ENCODE data around the gene HABP2.

The HABP2 gene

DNA sequence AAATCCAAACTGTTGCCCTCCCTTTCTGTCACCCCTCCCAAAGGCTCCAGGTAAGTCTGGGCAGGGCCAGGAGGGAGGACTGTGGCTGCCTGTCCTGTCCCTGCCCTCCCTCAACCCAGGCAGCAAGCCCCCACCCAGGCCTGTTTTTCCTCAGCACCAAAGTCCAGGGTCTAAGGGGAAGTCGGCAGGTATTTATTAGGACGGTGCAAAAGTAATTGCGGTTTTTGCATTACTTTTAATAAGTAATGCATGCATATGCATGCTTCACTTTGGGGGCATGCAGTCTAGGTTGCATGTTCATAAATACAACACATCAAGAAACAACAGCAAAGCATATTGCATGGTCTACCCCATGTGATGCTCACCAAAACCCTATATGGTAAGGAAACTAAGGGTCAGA, 15.2 kb upstream of the HABP2 start:
- no peak for TF ChIP-seq ZFX (IDR thresholded peaks at IDR 0.05)
- no peak for TF ChIP-seq CTCF (conservative IDR thresholded peaks at IDR 0.05)
- H3K27ac ChIP-seq: no peak overlapping the region

DNA sequence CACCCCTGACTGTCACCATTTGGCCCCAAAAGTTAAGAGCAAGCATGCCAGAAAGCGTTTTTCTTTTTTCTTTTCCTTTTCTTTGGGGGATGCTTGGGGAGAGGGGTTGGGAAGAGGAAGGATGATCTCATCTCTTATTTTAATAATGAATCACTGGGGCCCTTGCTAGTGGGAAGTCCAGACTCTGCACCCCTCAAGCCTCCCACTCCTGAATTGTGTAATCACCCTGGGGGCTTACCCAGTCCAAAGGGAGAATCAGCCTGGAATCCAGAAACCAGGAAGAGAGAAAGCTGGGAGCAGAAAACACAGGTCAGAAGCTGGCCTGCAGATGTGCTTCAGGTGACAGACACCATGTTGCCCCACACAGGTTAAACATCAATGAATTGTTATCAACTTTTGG, 14.7 kb upstream of the HABP2 start:
- TF ChIP-seq ZFX (IDR thresholded peaks at IDR 0.05) (no peak), CTCF (conservative IDR thresholded peaks at IDR 0.05) (no peak)

GRCh38 chr10:113539789-113540188, 13.1 kb upstream of the HABP2 start:
- TF ChIP-seq CTCF (conservative IDR thresholded peaks at IDR 0.05) (no peak), ZFX (IDR thresholded peaks at IDR 0.05) (no peak)
- H3K27ac ChIP-seq: no peak overlapping the region

More for the DNA sequence above, 14.7 kb upstream of the HABP2 start:
- H3K27ac ChIP-seq: no peak overlapping the region

GRCh38 chr10:113540845-113541548, 11.9 kb upstream of the HABP2 start:
- TF ChIP-seq CTCF (conservative IDR thresholded peaks at IDR 0.05) (no peak), ZFX (IDR thresholded peaks at IDR 0.05) (no peak)
- H3K27ac ChIP-seq: no peak overlapping the region

DNA sequence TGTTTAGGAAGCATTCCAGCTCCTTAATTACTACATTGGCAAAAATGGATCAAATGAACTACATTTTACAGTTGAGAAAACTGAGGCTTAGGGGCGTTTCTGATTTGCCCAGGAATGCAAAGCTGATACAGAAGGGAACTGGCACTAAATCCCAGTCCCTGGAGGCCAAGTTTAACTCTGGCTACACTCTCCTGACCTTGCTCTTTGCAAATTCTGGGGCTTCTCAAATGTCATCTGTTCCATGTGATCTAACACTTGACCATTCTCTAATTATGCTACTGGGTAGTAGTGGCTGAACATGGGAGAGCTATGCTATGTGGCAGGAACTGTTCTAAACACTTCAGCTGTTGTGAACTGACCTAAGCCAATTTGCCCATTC, 11.3 kb upstream of the HABP2 start:
- H3K27ac ChIP-seq: no peak overlapping the region

GRCh38 chr10:113543107-113543955, 9.5 kb upstream of the HABP2 start:
- H3K27ac ChIP-seq: no peak overlapping the region
- TF ChIP-seq ZFX (IDR thresholded peaks at IDR 0.05) (no peak), CTCF (conservative IDR thresholded peaks at IDR 0.05) (no peak)

More for the DNA sequence above, 11.3 kb upstream of the HABP2 start:
- TF ChIP-seq ZFX (IDR thresholded peaks at IDR 0.05) (no peak), CTCF (conservative IDR thresholded peaks at IDR 0.05) (no peak)

GRCh38 chr10:113544392-113544791, 8.5 kb upstream of the HABP2 start:
- TF ChIP-seq CTCF (conservative IDR thresholded peaks at IDR 0.05) (no peak), ZFX (IDR thresholded peaks at IDR 0.05) (no peak)
- H3K27ac ChIP-seq: no peak overlapping the region
